Stomach smooth muscle (tissue), 2 donors: Measurements from ENCODE around the gene SLC41A3.
A peak's percentile ranks its signal among the peaks of the same experiment; 100 is the strongest.
"Not testable (repeated sequence)": the region's sequence is repeated elsewhere in the genome, so short reads cannot be mapped to it uniquely, and the experiment has no call there.

ENCODE experiments used
- H3K27ac ChIP-seq: one replicate; pipeline ENCODE4 v1.7.0; 2013; ENCODE audit warnings: mild to moderate bottlenecking, low read length, inconsistent platforms
- H3K27me3 ChIP-seq, 2 donors: one replicate each; pipeline ENCODE4 v1.7.0; 2013; ENCODE audit warnings: low read length in 2 of 2; ENCODE audit not compliant: insufficient read depth in 2 of 2, control insufficient read depth in 1 of 2
- H3K36me3 ChIP-seq, 2 donors: one replicate each; pipeline ENCODE4 v1.7.0; 2013; ENCODE audit warnings: low read length in 2 of 2; ENCODE audit not compliant: control insufficient read depth in 2 of 2, insufficient read depth in 2 of 2
- H3K4me1 ChIP-seq: one replicate; pipeline ENCODE4 v1.7.0; 2013; ENCODE audit warnings: low read length; ENCODE audit not compliant: control insufficient read depth, insufficient read depth
- H3K4me3 ChIP-seq, 2 donors: one replicate each; pipeline ENCODE4 v1.7.0; 2013; ENCODE audit warnings: low read length in 2 of 2
- H3K9ac ChIP-seq, 2 donors: one replicate each; pipeline ENCODE4 v1.7.0; 2013; ENCODE audit warnings: low read length in 2 of 2, mild to moderate bottlenecking in 1 of 2
- H3K9me3 ChIP-seq, 2 donors: one replicate each; pipeline ENCODE4 v1.7.0; 2013; ENCODE audit warnings: low read length in 2 of 2; ENCODE audit not compliant: control insufficient read depth in 2 of 2
- donor health status: healthy.
- donor health status: Pancreatic carcinoma.

Gene SLC41A3

DNA sequence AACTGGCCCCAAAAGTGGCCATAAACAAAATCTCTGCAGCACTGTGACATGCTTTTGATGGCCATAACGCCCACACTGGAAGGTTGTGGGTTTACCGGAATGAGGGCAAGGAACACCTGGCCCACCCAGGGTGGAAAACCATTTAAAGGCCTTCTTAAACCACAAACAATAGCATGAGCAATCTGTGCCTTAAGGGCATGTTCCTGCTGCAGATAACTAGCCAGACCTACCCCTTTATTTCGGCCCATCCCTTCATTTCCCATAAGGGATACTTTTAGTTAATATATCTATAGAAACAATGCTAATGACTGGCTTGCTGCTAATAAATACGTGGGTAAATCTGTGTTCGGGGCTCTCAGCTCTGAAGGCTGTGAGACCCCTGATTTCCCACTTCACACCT lies 8.2 kb upstream of the SLC41A3 start:
- not testable (repeated sequence) for H3K4me3 ChIP-seq, H3K27me3 ChIP-seq

DNA sequence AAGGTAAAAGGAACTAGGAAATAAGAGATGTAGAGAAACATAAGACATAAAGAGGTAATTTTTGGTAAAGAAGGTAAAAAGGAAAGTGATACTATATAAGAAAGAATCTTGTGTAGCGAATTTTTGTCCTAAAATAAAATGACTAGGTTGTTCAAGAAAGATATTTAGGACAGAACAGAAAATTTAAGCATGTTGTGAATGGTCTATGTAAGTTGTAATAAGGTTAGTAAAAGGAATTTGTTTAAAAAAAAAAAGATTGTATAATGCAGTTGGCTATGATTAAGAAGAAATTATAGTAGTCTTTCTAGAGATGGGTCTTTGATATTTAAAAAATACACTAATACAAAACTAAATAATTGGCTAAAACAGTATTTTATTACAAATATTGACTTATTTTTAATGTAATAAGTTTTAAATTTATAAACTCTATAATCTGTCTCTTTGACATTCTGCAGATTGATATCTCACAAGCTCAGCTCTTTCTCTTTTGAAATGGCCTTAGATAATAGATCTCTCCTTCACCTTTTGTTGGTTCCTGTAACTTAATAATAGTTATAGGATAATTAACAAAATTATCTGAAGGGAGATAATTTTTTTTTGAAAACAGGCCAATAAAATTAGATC lies 3.7 kb upstream of the SLC41A3 start:
- no peak overlapping the region for H3K4me3 ChIP-seq
- no peaks in the 10 kb centered on the region for H3K36me3 ChIP-seq
- H3K9ac ChIP-seq, result no peak overlapping the region
- H3K9me3 ChIP-seq, result no peaks in the 10 kb centered on the region
- H3K27ac ChIP-seq, result no peak overlapping the region
- H3K4me1 ChIP-seq, result peaks cover 8% of the 10 kb centered on the region
- H3K27me3 ChIP-seq, result no peaks in the 10 kb centered on the region

More for the DNA sequence above, 8.2 kb upstream of the SLC41A3 start:
- H3K36me3 ChIP-seq, H3K9ac ChIP-seq, H3K4me1 ChIP-seq, H3K27ac ChIP-seq, H3K9me3 ChIP-seq: not testable (repeated sequence)

DNA sequence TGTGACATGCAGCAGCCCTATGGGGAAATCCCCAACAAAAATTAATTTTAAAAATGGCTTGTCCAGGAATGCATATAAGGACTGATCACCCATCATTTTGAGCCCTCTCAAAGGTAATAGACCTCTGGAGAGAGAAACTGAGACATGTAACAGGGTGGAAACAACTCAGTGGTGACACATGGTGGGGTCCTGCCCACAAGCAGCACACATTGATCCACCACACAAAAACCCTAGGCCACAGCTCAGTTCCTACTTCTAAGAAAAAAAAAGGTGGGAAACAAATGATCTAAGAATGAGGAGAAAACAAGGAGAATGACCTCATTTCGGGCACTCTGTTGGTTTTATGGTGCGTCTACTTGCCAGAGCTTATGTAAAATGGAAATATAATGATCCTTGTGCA lies 1.9 kb upstream of the SLC41A3 start:
- Histone ChIP-seq H3K9ac (no peak overlapping the region), H3K9me3 (no peaks in the 10 kb centered on the region), H3K4me3 (no peak overlapping the region), H3K4me1 (peaks cover 11% of the 10 kb centered on the region), H3K27ac (no peak overlapping the region), H3K27me3 (no peaks in the 10 kb centered on the region), H3K36me3 (no peaks in the 10 kb centered on the region)

DNA sequence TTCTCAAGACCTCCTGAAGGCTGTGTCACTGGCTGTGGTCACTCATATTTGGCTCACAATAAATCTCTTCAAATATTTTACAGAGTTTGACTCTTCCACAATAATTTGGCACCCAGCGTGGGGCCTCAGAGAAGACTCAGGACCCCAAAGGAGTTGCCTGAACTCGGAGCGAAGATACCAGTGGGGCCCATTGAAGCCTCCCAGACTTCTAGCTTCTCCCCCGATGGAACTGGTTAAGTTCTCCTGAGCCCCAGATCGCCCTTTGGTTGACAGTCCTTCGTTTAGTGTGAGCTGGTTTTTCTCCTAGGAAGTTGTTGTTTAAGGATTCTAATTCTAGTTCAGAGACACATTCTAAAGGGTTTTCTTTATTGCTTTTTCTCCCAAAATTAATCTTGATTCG lies 1.4 kb upstream of the SLC41A3 start:
- Histone ChIP-seq H3K9me3 (no peaks in the 10 kb centered on the region), H3K36me3 (no peaks in the 10 kb centered on the region), H3K9ac (no peak overlapping the region), H3K4me3 (no peak overlapping the region), H3K4me1 (peaks cover 11% of the 10 kb centered on the region), H3K27ac (no peak overlapping the region), H3K27me3 (no peaks in the 10 kb centered on the region)

- Histone ChIP-seq H3K4me3 (peak overlapping the region; percentile 55 to 78), H3K27me3 (no peaks in the 10 kb centered on the region), H3K9me3 (no peaks in the 10 kb centered on the region), H3K9ac (peak overlapping the region; percentile 48 to 80), H3K36me3 (no peaks in the 10 kb centered on the region), H3K4me1 (peaks cover 11% of the 10 kb centered on the region), H3K27ac (no peak overlapping the region)
These were observed 850 bp upstream of the SLC41A3 start for GRCh38 chr3:126084768-126085180.

DNA sequence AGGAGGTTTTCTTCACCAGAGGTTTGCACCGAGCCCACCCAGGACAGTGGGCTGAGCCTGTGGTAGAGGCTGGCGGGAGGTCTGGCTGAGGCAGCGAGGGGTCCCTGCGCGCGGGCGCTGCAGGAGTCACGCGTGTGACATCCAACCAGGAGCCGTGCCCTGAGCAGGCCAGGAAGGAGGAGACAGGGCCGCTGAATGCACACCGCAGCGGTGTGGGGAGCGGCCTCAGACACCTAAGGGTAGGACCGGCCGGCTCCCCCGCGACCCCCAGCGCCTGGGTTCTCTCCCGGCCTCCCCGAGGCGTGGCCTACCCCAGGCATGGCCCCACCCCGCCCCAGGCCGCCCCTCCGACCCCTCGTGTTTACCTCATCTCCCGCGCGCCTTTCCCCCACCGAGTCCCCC lies 412 bp downstream of the SLC41A3 start:
- H3K4me3 ChIP-seq, result peak overlapping the region; percentile 59 to 78
- H3K27ac ChIP-seq, result peak overlapping the region; percentile 37
- H3K9ac ChIP-seq, result peak overlapping the region; percentile 74 to 80

GRCh38 chr3:126083138-126083445 lies 832 bp downstream of the SLC41A3 start:
- H3K4me3 ChIP-seq, result peak overlapping the region; percentile 59 to 78
- no peaks in the 10 kb centered on the region for H3K9me3 ChIP-seq
- H3K4me1 ChIP-seq, result peaks cover 11% of the 10 kb centered on the region
- no peaks in the 10 kb centered on the region for H3K36me3 ChIP-seq
- peak overlapping the region; percentile 74 to 80 for H3K9ac ChIP-seq
- H3K27ac ChIP-seq, result peak overlapping the region; percentile 37
- no peaks in the 10 kb centered on the region for H3K27me3 ChIP-seq

More for the DNA sequence above, 412 bp downstream of the SLC41A3 start:
- H3K36me3 ChIP-seq, result no peaks in the 10 kb centered on the region
- H3K4me1 ChIP-seq, result peaks cover 11% of the 10 kb centered on the region
- no peaks in the 10 kb centered on the region for H3K9me3 ChIP-seq
- H3K27me3 ChIP-seq, result no peaks in the 10 kb centered on the region

DNA sequence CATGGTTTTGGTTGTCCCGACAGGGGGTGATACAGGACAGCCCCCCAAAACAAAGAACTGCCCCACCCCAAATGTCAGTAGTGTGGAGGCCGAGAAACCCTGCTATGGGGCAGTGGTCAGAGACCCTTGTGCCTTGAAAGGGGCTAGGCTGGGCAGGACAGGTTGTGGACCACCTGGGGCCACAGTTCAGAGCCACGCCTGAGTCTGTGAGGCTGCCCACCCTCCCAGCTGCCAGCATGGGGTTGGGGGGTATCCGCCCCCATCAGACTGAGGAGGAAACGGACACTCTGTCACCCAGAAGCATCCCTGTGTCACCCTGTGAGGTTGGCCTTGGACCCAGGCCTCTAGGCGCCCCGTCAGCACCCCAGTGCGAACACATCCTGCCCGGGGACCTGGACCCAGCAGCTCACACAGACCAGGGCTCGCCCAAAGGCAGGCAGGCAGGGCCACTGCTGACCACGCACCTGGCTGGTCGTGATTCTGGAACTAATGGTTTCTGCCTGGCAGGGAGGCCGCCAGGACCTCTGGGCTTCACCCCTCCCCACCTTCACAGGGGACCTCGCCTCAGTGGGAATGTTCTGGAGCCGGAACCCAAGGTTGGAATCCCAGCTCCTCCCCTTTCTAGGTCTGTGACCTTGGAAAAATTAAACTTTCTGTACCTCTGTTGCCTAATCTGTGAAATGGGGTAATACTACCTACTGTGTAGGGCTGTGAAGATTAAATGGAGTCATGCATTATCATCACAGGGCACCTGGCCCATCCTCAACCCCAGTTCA lies 1.4 kb downstream of the SLC41A3 start:
- Histone ChIP-seq H3K9me3 (no peaks in the 10 kb centered on the region), H3K36me3 (no peaks in the 10 kb centered on the region), H3K27me3 (no peaks in the 10 kb centered on the region), H3K4me3 (peak overlapping the region; percentile 59 to 78), H3K27ac (no peak overlapping the region), H3K4me1 (peaks cover 11% of the 10 kb centered on the region), H3K9ac (peak overlapping the region in 1 of 2 donors; percentile 80)

- Histone ChIP-seq H3K4me1 (peaks cover 11% of the 10 kb centered on the region), H3K36me3 (no peaks in the 10 kb centered on the region), H3K4me3 (no peak overlapping the region), H3K27me3 (no peaks in the 10 kb centered on the region), H3K27ac (no peak overlapping the region), H3K9me3 (no peaks in the 10 kb centered on the region), H3K9ac (no peak overlapping the region)
These were observed 2.1 kb downstream of the SLC41A3 start for GRCh38 chr3:126081618-126082361.

DNA sequence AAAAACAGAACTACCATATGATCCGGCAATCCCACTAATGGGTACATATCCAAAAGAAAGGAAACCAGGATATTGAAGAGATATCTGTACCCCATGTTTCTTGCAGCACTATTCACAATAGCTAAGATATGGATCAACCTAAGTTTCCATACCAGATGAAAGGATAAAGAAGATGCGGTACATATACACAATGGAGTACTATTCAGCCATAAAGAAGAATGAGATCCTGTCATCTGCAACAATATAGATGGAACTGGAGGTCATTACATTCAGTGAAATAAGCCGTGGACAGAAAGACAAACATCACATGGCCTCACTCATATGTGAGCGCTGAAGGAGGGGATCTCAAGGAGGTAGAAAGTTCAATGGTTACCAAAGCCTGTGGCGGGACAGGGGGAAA lies 3.0 kb downstream of the SLC41A3 start:
- Histone ChIP-seq H3K9ac (no peak overlapping the region), H3K27ac (no peak overlapping the region), H3K36me3 (no peaks in the 10 kb centered on the region), H3K9me3 (no peaks in the 10 kb centered on the region), H3K27me3 (no peaks in the 10 kb centered on the region), H3K4me1 (peaks cover 11% of the 10 kb centered on the region), H3K4me3 (no peak overlapping the region)
